Small intestine (tissue), 7 donors: Measurements from ENCODE around the gene ECD. TPM values are rescaled to one million over a fixed set of nuclear protein-coding genes. Genes with fewer than 3 reads are reported as not detected.

Source experiments
- DNase-seq, 2 donors: peaks; one replicate each; pipeline versions ENCODE4 v3.0.0 to v3.0.0-alpha.2; 2013
- FAIRE-seq: peaks from 2 replicates; lab custom pipeline; 2012; peaks lifted over from hg19 to GRCh38; lab: Jason Lieb, UNC
- H3K27ac ChIP-seq, 3 donors: one replicate each; pipeline ENCODE4 v1.5.1; 2013; ENCODE audit warnings: low read length in 2 of 3, mild to moderate bottlenecking in 2 of 3, control low read depth in 1 of 3, inconsistent platforms in 1 of 3, low read depth in 1 of 3, moderate library complexity in 1 of 3
- H3K27me3 ChIP-seq, 3 donors: one replicate each; pipeline ENCODE4 v1.6.1; 2013; ENCODE audit warnings: low read length in 3 of 3, inconsistent platforms in 1 of 3; ENCODE audit not compliant: control insufficient read depth in 3 of 3, insufficient read depth in 3 of 3
- H3K36me3 ChIP-seq, 3 donors: one replicate each; pipeline ENCODE4 v1.6.1; 2013; ENCODE audit warnings: low read length in 3 of 3, inconsistent platforms in 1 of 3, low read depth in 1 of 3, mild to moderate bottlenecking in 1 of 3, moderate library complexity in 1 of 3; ENCODE audit not compliant: control insufficient read depth in 3 of 3, insufficient read depth in 2 of 3
- H3K4me1 ChIP-seq, 3 donors: one replicate each; pipeline ENCODE4 v1.6.1; 2013; ENCODE audit warnings: low read length in 2 of 3, inconsistent platforms in 1 of 3, low read depth in 1 of 3, mild to moderate bottlenecking in 1 of 3, moderate library complexity in 1 of 3; ENCODE audit not compliant: control insufficient read depth in 3 of 3, insufficient read depth in 2 of 3
- H3K4me3 ChIP-seq, 3 donors: one replicate each; pipeline ENCODE4 v1.5.1; 2013; ENCODE audit warnings: low read length in 3 of 3, control low read depth in 1 of 3, inconsistent platforms in 1 of 3, low read depth in 1 of 3, mild to moderate bottlenecking in 1 of 3, moderate library complexity in 1 of 3
- H3K9me3 ChIP-seq, 2 donors: one replicate each; pipeline ENCODE4 v1.6.1; 2013; ENCODE audit warnings: low read depth in 1 of 2, low read length in 1 of 2; ENCODE audit not compliant: control insufficient read depth in 2 of 2, insufficient read depth in 1 of 2
- WGBS, 3 donors: extraction: QIAGEN DNeasy Blood & Tissue Kit; methylation state at CpG; one replicate each; pipeline ENCODE4 v1.1.7; 2013; 5-methylcytosine and 5-hydroxymethylcytosine counted together
- polyA plus RNA-seq, 4 donors: library from polyadenylated mRNA; stranded (reverse) in 3 of 4; unstranded in 1 of 4; fragments of 200-250 nt in 3 of 4; fragments of 120-200 nt in 1 of 4; gene quantifications; one replicate each; pipeline versions ENCODE4 v1.2.1 to v1.2.3, GENCODE V29; 2013
- donor health status: healthy with polysubstance abuse.
- donor health status: control.
- donor health status: control.
- donor health status: Bipolar disorder and iron deficiency.
- donor health status: healthy.

Gene ECD
- polyA plus RNA-seq, 4 donors: 7.4 to 24.6 (median 9.4) TPM

- H3K4me1 ChIP-seq: no peaks in the 10 kb centered on the region
- no peak overlapping the region for H3K4me3 ChIP-seq
- FAIRE-seq: no peak
- DNase-seq: no peak
- H3K36me3 ChIP-seq: peaks cover 0 to 28% (median 3%) of the 10 kb centered on the region in 3 donors
- peaks cover 0 to 14% of the 10 kb centered on the region in 2 donors for H3K9me3 ChIP-seq
- WGBS, 3 donors: 93 to 100% (median 97%) methylated on average over 1 of the region's 1 CpG
- no peaks in the 10 kb centered on the region for H3K27me3 ChIP-seq
- H3K27ac ChIP-seq: no peak overlapping the region
These were observed 38.1 kb upstream of the ECD start for GRCh38 chr10:73205890-73206289.

- Histone ChIP-seq H3K4me3 (no peak overlapping the region), H3K36me3 (peaks cover 0 to 25% (median 0%) of the 10 kb centered on the region in 3 donors), H3K27ac (no peak overlapping the region), H3K9me3 (peaks cover 0 to 14% of the 10 kb centered on the region in 2 donors), H3K27me3 (no peaks in the 10 kb centered on the region), H3K4me1 (no peaks in the 10 kb centered on the region)
- no peak for DNase-seq
- WGBS, 3 donors: 88 to 96% (median 93%) methylated on average over 3 of the region's 3 CpGs
- no peak for FAIRE-seq
These were observed 37.3 kb upstream of the ECD start for GRCh38 chr10:73205081-73205480.

GRCh38 chr10:73190188-73190587 is 22.4 kb upstream of the ECD start:
- WGBS, 3 donors: 97 to 98% (median 98%) methylated on average over 5 of the region's 5 CpGs
- DNase-seq: no peak
- no peak for FAIRE-seq
- Histone ChIP-seq H3K27me3 (no peaks in the 10 kb centered on the region), H3K36me3 (peaks cover 0 to 11% (median 3%) of the 10 kb centered on the region in 3 donors), H3K9me3 (no peaks in the 10 kb centered on the region), H3K27ac (no peak overlapping the region), H3K4me3 (no peak overlapping the region), H3K4me1 (no peaks in the 10 kb centered on the region)

- Histone ChIP-seq H3K4me3 (no peak overlapping the region), H3K4me1 (peaks cover 0 to 3% (median 0%) of the 10 kb centered on the region in 3 donors), H3K27ac (no peak overlapping the region), H3K36me3 (peaks cover 2 to 7% (median 2%) of the 10 kb centered on the region in 3 donors), H3K9me3 (no peaks in the 10 kb centered on the region), H3K27me3 (no peaks in the 10 kb centered on the region)
- FAIRE-seq (no peak), DNase-seq (no peak)
- WGBS, 3 donors: 81 to 92% (median 92%) methylated on average over 1 of the region's 1 CpG
These were observed 18.5 kb upstream of the ECD start for GRCh38 chr10:73186266-73186665.

GRCh38 chr10:73183667-73184281 is 16.0 kb upstream of the ECD start:
- WGBS, 3 donors: 84 to 92% (median 88%) methylated on average over 3 of the region's 3 CpGs
- no peak for DNase-seq
- Histone ChIP-seq H3K36me3 (peaks cover 2 to 15% (median 2%) of the 10 kb centered on the region in 3 donors), H3K4me1 (peaks cover 0 to 3% (median 0%) of the 10 kb centered on the region in 3 donors), H3K27ac (no peak overlapping the region), H3K4me3 (no peak overlapping the region), H3K9me3 (no peaks in the 10 kb centered on the region), H3K27me3 (no peaks in the 10 kb centered on the region)
- no peak for FAIRE-seq

- peaks cover 2 to 15% (median 2%) of the 10 kb centered on the region in 3 donors for H3K36me3 ChIP-seq
- H3K27ac ChIP-seq: peak overlapping the region in 1 of 3 donors; percentile 8
- no peak overlapping the region for H3K4me3 ChIP-seq
- H3K4me1 ChIP-seq: peaks cover 0 to 3% (median 0%) of the 10 kb centered on the region in 3 donors
- 64 to 76% (median 69%) methylated on average over 2 of the region's 2 CpGs for WGBS, 3 donors
- no peaks in the 10 kb centered on the region for H3K27me3 ChIP-seq
- FAIRE-seq (no peak), DNase-seq (peak in 1 of 2 donors; percentile 39)
- H3K9me3 ChIP-seq: no peaks in the 10 kb centered on the region
These were observed 14.8 kb upstream of the ECD start for GRCh38 chr10:73182568-73182967.

GRCh38 chr10:73174148-73174925 is 6.5 kb upstream of the ECD start:
- no peak for FAIRE-seq
- WGBS, 3 donors: 94 to 100% (median 96%) methylated on average over 1 of the region's 1 CpG

GRCh38 chr10:73172867-73173266 is 5.1 kb upstream of the ECD start:
- Histone ChIP-seq H3K4me3 (no peak overlapping the region), H3K4me1 (no peaks in the 10 kb centered on the region), H3K36me3 (peaks cover 2 to 16% (median 5%) of the 10 kb centered on the region in 3 donors), H3K27me3 (no peaks in the 10 kb centered on the region), H3K9me3 (no peaks in the 10 kb centered on the region), H3K27ac (no peak overlapping the region)
- FAIRE-seq (no peak), DNase-seq (no peak)

More at GRCh38 chr10:73174148-73174925, 6.5 kb upstream of the ECD start:
- no peak for DNase-seq
- Histone ChIP-seq H3K36me3 (peaks cover 2 to 22% (median 5%) of the 10 kb centered on the region in 3 donors), H3K27me3 (no peaks in the 10 kb centered on the region), H3K4me1 (no peaks in the 10 kb centered on the region), H3K4me3 (no peak overlapping the region), H3K27ac (no peak overlapping the region), H3K9me3 (no peaks in the 10 kb centered on the region)
